GM19438 (cell line): ENCODE results near the gene SCCPDH.
"Not testable (repeated sequence)": the region's sequence is repeated elsewhere in the genome, so short reads cannot be mapped to it uniquely, and the experiment has no call there.

Source experiments
- ATAC-seq: cut with Tn5 transposase; IDR thresholded peaks from one replicate; pipeline ENCODE4 v1.9.1; 2021; ENCODE audit warnings: low read depth; ENCODE audit not compliant: unreplicated experiment

SCCPDH gene

DNA sequence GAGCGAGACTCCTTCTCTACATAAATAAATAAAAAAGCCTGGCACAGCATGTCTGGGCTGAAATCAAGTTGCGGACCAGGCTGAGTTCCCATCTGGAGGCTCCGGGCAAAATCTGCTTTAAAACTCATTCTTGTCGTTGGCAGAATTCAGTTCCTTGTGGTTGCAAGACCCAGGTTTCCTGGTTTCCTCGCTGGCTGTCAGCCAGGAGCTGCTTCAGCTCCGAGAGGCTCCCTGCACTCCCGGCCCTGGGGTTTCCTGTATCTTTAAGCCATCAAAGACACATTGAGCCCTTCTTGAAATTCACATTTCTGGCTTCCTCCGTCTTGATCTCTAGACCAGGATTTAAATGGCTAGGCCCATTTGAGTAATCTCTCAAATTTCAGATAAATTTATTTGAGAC is 20.6 kb upstream of the SCCPDH start:
- ATAC-seq, result no peak

DNA sequence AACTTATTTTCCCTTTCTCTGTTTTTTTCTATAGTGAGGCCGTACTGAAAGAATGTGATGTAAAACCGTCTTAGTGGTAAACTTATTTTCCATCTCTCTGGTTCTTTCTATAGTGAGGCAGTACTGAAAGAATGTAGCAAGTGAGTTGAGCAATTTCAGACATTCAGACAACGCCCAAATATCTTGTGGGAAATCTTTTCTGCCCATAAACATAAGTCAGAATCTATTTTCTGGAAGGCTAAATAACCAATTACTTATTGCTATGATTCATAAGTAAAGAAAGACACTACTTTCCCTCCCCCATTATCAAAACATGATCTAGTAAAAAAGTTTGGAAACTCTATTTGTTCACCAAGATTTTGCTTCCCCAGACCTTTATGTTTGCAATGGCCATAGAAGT is 18.8 kb upstream of the SCCPDH start:
- ATAC-seq, result no peak

DNA sequence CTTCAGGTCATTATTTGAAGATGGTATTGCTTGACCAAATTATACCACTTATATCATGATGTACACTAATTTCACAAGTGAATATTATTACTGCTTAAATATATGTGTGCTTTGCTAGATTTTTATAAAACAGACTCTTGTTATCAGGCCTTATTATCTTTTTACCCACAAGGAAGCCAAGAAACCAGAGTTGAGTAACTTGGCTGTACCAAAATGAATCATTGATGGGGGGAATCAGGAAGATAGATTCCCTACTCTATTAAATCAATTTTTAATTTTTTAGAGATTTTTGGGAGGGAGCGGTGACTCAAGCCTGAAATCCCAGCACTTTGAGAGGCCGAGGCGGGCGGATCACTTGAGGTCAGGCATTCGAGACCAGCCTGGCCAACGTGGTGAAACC is 16.0 kb upstream of the SCCPDH start:
- ATAC-seq, result no peak

GRCh38 chr1:246709196-246709595 is 15.0 kb upstream of the SCCPDH start:
- ATAC-seq, result no peak

DNA sequence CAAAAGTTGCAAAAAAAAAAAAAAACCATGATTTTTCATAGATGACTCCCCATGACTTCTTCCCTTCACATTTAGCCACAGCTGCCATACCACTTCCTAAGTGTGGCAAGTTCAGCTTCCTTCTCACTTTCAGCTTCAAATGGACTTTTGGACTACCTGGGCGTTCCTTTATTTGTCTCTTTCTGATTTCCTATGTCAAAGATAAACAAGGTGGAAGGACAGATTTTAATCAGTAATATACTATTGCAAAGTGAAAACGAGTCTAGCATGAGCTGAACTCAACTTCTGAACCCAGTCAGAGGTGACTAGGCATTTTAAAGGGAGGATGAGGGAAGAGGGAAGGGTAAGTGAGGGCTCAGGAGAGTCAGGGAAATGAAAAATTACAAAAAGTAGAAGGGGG is 14.4 kb upstream of the SCCPDH start:
- no peak for ATAC-seq

DNA sequence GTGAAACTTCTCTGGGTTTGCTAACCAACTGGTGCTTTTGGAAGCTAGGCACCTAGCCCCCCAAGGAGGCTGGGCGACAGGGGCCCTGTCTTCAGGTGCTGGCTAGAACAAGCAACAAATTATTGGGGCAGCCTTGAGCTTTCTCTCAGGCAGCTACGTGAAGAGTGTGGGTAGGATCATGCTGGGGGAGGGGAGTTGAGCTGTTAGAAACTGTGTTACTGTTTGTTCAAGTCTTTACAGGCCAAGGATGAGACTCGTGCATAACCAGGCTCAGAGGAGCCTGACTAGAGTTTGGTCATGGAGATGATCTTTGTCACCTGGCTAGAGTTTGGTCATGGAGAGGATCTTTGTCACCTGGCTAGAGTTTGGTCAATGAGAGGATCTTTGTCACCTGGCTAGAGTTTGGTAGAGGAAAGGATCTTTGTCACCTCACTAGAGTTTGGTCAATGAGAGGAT is 12.6 kb upstream of the SCCPDH start:
- ATAC-seq, result no peak

- ATAC-seq, result not testable (repeated sequence)
Measured at GRCh38 chr1:246712428-246712827, 11.8 kb upstream of the SCCPDH start.

DNA sequence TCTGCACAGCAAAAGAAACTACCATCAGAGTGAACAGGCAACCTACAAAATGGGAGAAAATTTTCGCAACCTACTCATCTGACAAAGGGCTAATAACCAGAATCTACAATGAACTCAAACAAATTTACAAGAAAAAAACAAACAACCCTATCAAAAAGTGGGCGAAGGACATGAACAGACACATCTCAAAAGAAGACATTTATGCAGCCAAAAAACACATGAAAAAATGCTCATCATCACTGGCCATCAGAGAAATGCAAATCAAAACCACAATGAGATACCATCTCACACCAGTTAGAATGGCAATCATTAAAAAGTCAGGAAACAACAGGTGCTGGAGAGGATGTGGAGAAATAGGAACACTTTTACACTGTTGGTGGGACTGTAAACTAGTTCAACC is 4.8 kb upstream of the SCCPDH start:
- not testable (repeated sequence) for ATAC-seq

- ATAC-seq, result not testable (repeated sequence)
Measured at GRCh38 chr1:246720814-246721213, 3.4 kb upstream of the SCCPDH start.

DNA sequence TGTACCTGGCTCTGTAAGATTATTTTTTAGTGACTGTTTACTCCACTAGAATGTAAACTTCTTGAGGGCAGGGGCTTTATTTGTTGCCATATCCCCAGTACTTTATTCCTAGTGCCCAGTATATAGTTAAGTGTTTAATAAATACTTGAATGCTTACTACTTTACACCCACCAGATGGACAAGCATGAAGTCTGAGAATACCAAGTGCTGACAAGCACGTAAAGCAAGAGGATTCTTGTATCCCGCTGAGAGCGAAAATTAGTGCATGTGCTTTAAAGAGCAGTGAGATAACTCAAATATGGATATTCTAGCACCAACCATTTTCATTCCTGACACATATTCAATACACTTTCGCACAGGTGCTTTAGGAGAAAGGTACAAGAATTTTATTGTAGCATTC is 1.5 kb upstream of the SCCPDH start:
- ATAC-seq, result no peak

DNA sequence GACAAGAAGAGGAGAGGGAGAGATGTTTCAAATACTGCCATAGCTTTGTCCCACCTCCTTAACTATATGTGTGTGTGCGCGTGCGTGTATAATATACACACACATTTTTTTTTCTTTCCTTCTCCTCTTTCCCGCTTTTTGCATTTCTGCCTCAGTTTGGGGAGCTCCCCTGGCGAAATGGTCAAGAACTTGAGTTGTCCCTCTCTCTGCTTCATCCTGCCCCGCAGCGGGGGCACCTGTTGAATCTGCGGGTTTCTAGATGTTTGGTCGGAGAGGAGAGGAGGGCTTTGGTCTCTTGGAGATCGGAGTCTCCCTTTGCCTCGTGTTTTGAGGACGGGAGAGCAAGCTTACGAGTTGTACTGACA is 504 bp downstream of the SCCPDH start:
- peak; percentile 18 for ATAC-seq

- no peak for ATAC-seq
Measured at GRCh38 chr1:246725191-246725590, 982 bp downstream of the SCCPDH start.

DNA sequence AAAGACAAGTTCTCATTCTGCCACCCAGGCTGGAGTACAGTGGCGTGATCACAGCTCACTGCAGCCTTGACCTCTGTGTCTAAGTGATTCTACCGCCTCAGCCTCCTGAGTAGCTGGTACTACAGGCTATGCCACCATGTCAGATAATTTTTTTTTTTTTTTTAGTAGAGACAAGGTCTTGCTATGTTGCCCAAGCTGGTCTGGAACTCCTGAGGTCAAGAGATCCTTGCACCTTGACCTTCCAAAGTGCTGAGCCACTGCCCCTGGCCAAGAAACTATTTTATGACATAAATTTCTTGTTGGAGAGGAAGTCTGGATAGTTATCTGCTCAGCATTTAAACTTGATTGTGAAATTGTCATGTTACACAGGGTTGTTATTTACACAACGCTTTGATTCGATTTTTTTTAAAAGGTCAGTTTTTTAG is 2.1 kb downstream of the SCCPDH start:
- no peak for ATAC-seq

- no peak for ATAC-seq
Measured at GRCh38 chr1:246726881-246727280, 2.7 kb downstream of the SCCPDH start.

DNA sequence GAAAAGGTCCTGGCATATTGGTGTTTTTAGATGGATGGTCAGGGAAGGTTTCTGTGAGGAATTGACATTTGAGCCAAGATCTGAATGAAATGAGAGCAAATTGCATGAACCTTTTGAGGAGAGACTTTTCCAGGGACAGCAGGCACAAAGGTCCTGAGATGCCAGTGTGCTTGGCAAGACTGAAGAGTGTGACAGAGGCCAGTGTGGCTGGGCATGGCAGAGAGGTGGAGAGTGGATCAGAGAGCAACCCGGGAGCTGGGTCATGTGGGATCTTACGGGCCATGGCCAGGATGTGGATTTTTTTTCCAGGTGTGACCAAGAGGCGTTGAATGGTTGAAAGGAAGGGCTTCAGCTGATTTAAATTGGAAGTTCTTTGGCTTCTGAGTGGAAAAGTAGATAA is 3.4 kb downstream of the SCCPDH start:
- no peak for ATAC-seq

DNA sequence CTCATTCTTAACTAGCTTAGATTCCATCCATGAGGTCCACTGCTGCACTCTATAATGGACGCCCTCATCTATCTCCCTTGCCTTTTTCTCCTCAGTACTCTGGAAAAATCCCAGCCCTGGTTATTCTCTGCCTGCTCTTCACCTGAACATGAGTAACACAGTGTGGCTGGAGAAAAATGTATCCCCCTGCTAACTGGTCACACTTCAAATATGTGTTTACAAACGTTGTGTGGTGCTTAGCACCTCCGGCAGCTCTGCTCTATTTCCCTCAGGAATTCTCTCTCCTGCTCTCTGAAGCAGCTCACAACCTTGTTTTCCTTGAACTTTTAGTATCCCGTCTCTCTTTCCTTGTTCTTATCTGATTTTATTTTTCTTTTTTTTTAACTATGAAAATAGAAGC is 4.1 kb downstream of the SCCPDH start:
- no peak for ATAC-seq

DNA sequence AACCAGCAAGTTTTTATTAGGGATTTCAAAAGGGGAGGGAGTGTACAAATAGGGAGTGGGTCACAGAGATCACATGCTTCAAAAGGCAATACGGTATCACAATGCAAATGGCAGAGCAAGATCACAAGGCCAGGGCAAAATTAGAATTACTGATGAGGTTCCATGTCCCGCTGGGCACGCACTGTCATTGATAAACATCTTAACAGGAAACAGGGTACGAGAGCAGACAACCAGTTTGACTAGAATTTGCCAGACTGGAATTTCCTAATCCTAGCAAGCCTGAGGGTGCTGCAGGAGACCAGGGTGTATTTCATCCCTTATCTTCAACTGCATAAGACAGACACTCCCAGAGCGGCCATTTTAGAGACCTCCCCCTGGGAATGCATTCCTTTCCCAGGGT is 4.8 kb downstream of the SCCPDH start:
- ATAC-seq, result not testable (repeated sequence)

- no peak for ATAC-seq
Measured at GRCh38 chr1:246730839-246731238, 6.6 kb downstream of the SCCPDH start.

DNA sequence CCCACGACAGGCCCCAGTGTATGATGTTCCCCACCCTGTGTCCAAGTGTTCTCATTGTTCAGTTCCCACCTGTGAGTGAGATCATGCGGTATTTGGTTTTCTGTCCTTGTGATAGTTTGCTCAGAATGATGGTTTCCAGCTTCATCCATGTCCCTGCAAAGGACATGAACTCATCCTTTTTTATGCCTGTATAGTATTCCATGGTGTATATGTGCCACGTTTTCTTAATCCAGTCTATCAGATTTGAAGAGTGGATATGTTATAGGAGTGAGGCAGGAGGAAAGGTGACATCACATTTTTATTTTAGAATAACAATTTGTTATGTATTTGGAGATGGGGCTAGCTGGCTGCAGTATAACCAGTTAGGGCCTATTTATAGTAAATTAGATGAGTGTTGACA is 7.7 kb downstream of the SCCPDH start:
- not testable (repeated sequence) for ATAC-seq

DNA sequence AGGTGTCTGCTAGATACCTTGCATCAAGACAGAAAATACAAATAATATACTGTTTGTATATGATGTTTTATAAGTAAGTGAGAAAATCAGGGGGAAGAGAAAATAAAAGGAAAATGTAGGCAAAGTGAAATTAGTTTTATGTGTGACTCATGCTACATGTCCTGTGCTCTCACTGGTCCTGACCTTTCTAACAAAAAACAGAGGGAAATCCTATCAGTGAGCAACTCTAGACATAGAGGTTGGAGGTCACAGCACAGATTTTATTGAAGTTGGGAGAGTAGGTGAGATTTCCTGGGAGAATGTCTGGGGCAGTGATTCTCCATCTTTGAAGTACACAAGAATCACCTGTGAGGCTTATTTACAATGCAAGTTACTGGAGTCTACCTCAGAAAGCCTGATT is 9.5 kb downstream of the SCCPDH start:
- no peak for ATAC-seq

GRCh38 chr1:246734866-246735265 is 10.7 kb downstream of the SCCPDH start:
- ATAC-seq, result no peak

DNA sequence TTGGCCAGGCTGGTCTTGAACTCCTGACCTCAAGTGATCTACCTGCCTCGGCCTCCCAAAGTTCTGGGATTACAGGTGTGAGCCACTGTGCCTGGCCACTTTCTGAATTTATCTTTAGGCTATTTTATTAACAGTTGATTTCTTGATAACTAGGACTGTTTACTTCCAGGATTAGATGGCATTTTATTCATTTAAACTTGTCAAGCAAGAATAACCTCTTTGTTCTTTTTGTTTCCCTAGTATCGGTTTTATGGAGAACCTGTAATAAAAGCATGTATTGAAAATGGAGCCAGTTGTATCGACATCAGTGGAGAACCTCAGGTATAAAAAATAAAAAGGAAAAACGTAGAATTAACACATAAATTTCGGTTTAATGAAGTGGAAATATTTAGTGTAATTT is 11.5 kb downstream of the SCCPDH start:
- ATAC-seq, result no peak

- ATAC-seq, result no peak
Measured at GRCh38 chr1:246742396-246742795, 18.2 kb downstream of the SCCPDH start.
